IPS-20b (cell line): ENCODE results near the gene PFKFB2.

Experiments used
- H3K27ac ChIP-seq: one replicate; pipeline ENCODE4 v1.5.1; 2013; ENCODE audit warnings: low read length
- H3K27me3 ChIP-seq: 2 replicates; pipeline ENCODE4 v1.6.1; 2013; ENCODE audit warnings: mild to moderate bottlenecking, low read length, inconsistent platforms; ENCODE audit not compliant: insufficient read depth
- H3K36me3 ChIP-seq: 2 replicates; pipeline ENCODE4 v1.6.1; 2013; ENCODE audit warnings: low read depth, mild to moderate bottlenecking, inconsistent platforms, low read length, moderate library complexity; ENCODE audit not compliant: insufficient read depth
- H3K4me1 ChIP-seq: 2 replicates; pipeline ENCODE4 v1.6.1; 2013; ENCODE audit warnings: mild to moderate bottlenecking, control low read depth, inconsistent platforms, low read length, moderate library complexity; ENCODE audit not compliant: insufficient read depth
- H3K4me3 ChIP-seq: 2 replicates; pipeline ENCODE4 v1.5.1; 2013; ENCODE audit warnings: mild to moderate bottlenecking, low read length, inconsistent platforms
- H3K9ac ChIP-seq: 2 replicates; pipeline ENCODE4 v1.6.1; 2013; ENCODE audit warnings: low read depth, mild to moderate bottlenecking, inconsistent platforms, low read length, moderate library complexity
- H3K9me3 ChIP-seq: 2 replicates; pipeline ENCODE4 v1.6.1; 2013; ENCODE audit warnings: mild to moderate bottlenecking, low read depth, low read length, inconsistent platforms; ENCODE audit not compliant: insufficient read depth

Gene PFKFB2

GRCh38 chr1:207058878-207059867 lies 6.1 kb downstream of the PFKFB2 start:
- Histone ChIP-seq H3K4me1 (no peaks in the 10 kb centered on the region), H3K9ac (no peak overlapping the region), H3K27ac (no peak overlapping the region), H3K4me3 (no peak overlapping the region), H3K27me3 (no peaks in the 10 kb centered on the region), H3K9me3 (no peaks in the 10 kb centered on the region), H3K36me3 (peaks cover 24% of the 10 kb centered on the region)

- no peak overlapping the region for H3K9ac ChIP-seq
- no peaks in the 10 kb centered on the region for H3K4me1 ChIP-seq
- no peaks in the 10 kb centered on the region for H3K27me3 ChIP-seq
- no peak overlapping the region for H3K27ac ChIP-seq
- H3K9me3 ChIP-seq = no peaks in the 10 kb centered on the region
- no peak overlapping the region for H3K4me3 ChIP-seq
- peaks cover 28% of the 10 kb centered on the region for H3K36me3 ChIP-seq
Observed at GRCh38 chr1:207059881-207060280, 6.8 kb downstream of the PFKFB2 start.

GRCh38 chr1:207060596-207060995 lies 7.5 kb downstream of the PFKFB2 start:
- no peaks in the 10 kb centered on the region for H3K9me3 ChIP-seq
- no peaks in the 10 kb centered on the region for H3K27me3 ChIP-seq
- peaks cover 32% of the 10 kb centered on the region for H3K36me3 ChIP-seq
- no peak overlapping the region for H3K27ac ChIP-seq
- no peaks in the 10 kb centered on the region for H3K4me1 ChIP-seq
- no peak overlapping the region for H3K4me3 ChIP-seq
- H3K9ac ChIP-seq = no peak overlapping the region

- Histone ChIP-seq H3K27ac (no peak overlapping the region), H3K9me3 (no peaks in the 10 kb centered on the region), H3K4me1 (no peaks in the 10 kb centered on the region), H3K9ac (no peak overlapping the region), H3K27me3 (no peaks in the 10 kb centered on the region), H3K36me3 (peaks cover 36% of the 10 kb centered on the region), H3K4me3 (no peak overlapping the region)
Observed at GRCh38 chr1:207062058-207062457, 9.0 kb downstream of the PFKFB2 start.

- no peak overlapping the region for H3K9ac ChIP-seq
- H3K9me3 ChIP-seq = no peaks in the 10 kb centered on the region
- no peak overlapping the region for H3K27ac ChIP-seq
- H3K4me1 ChIP-seq = no peaks in the 10 kb centered on the region
- H3K4me3 ChIP-seq = no peak overlapping the region
- no peaks in the 10 kb centered on the region for H3K27me3 ChIP-seq
- peaks cover 44% of the 10 kb centered on the region for H3K36me3 ChIP-seq
Observed at GRCh38 chr1:207063014-207063413, 9.9 kb downstream of the PFKFB2 start.

- Histone ChIP-seq H3K27me3 (no peaks in the 10 kb centered on the region), H3K9me3 (no peaks in the 10 kb centered on the region), H3K4me1 (no peaks in the 10 kb centered on the region), H3K36me3 (peaks cover 56% of the 10 kb centered on the region), H3K27ac (no peak overlapping the region), H3K9ac (no peak overlapping the region), H3K4me3 (no peak overlapping the region)
Observed at GRCh38 chr1:207064561-207064960, 11.5 kb downstream of the PFKFB2 start.

GRCh38 chr1:207067185-207067584 lies 14.1 kb downstream of the PFKFB2 start:
- H3K27me3 ChIP-seq = no peaks in the 10 kb centered on the region
- H3K36me3 ChIP-seq = peaks cover 76% of the 10 kb centered on the region
- H3K9me3 ChIP-seq = no peaks in the 10 kb centered on the region
- H3K9ac ChIP-seq = no peak overlapping the region; the same call in 1 of the 2 replicates
- no peaks in the 10 kb centered on the region for H3K4me1 ChIP-seq
- H3K4me3 ChIP-seq = no peak overlapping the region
- H3K27ac ChIP-seq = no peak overlapping the region

GRCh38 chr1:207067665-207068064 lies 14.6 kb downstream of the PFKFB2 start:
- Histone ChIP-seq H3K4me1 (no peaks in the 10 kb centered on the region), H3K27ac (no peak overlapping the region), H3K27me3 (no peaks in the 10 kb centered on the region), H3K9ac (no peak overlapping the region), H3K9me3 (no peaks in the 10 kb centered on the region), H3K36me3 (peaks cover 72% of the 10 kb centered on the region), H3K4me3 (no peak overlapping the region)

- Histone ChIP-seq H3K4me1 (no peaks in the 10 kb centered on the region), H3K27me3 (no peaks in the 10 kb centered on the region), H3K4me3 (no peak overlapping the region), H3K36me3 (peaks cover 63% of the 10 kb centered on the region), H3K9ac (no peak overlapping the region), H3K27ac (no peak overlapping the region), H3K9me3 (no peaks in the 10 kb centered on the region)
Observed at GRCh38 chr1:207069061-207069460, 16.0 kb downstream of the PFKFB2 start.

- no peaks in the 10 kb centered on the region for H3K4me1 ChIP-seq
- peaks cover 66% of the 10 kb centered on the region for H3K36me3 ChIP-seq
- no peak overlapping the region for H3K4me3 ChIP-seq
- no peaks in the 10 kb centered on the region for H3K9me3 ChIP-seq
- H3K9ac ChIP-seq = no peak overlapping the region
- no peak overlapping the region for H3K27ac ChIP-seq
- no peaks in the 10 kb centered on the region for H3K27me3 ChIP-seq
Observed at GRCh38 chr1:207069858-207070506, 16.9 kb downstream of the PFKFB2 start.

GRCh38 chr1:207070811-207071210 lies 17.7 kb downstream of the PFKFB2 start:
- Histone ChIP-seq H3K9me3 (no peaks in the 10 kb centered on the region), H3K27ac (no peak overlapping the region), H3K9ac (no peak overlapping the region)

GRCh38 chr1:207071426-207071825 lies 18.4 kb downstream of the PFKFB2 start:
- Histone ChIP-seq H3K4me1 (no peaks in the 10 kb centered on the region), H3K27ac (no peak overlapping the region), H3K27me3 (no peaks in the 10 kb centered on the region), H3K36me3 (peaks cover 60% of the 10 kb centered on the region), H3K9ac (no peak overlapping the region), H3K4me3 (no peak overlapping the region), H3K9me3 (no peaks in the 10 kb centered on the region)

More at GRCh38 chr1:207070811-207071210, 17.7 kb downstream of the PFKFB2 start:
- Histone ChIP-seq H3K36me3 (peaks cover 65% of the 10 kb centered on the region), H3K27me3 (no peaks in the 10 kb centered on the region), H3K4me1 (no peaks in the 10 kb centered on the region), H3K4me3 (no peak overlapping the region)
